Astrocyte (in vitro differentiated cells and primary cell): ENCODE data around the gene NCAM1. TPM values are rescaled to one million over a fixed set of nuclear protein-coding genes. Genes with fewer than 3 reads are reported as not detected.

Experiments
- DNase-seq: peaks from one replicate; pipeline ENCODE4 v3.0.0-alpha.2; 2010; ENCODE audit warnings: low read depth
- FAIRE-seq: peaks from 2 replicates; lab custom pipeline; 2011; peaks lifted over from hg19 to GRCh38; lab: Jason Lieb, UNC
- H2AFZ ChIP-seq: 2 replicates; pipeline ENCODE4 v1.6.0; 2012; ENCODE audit warnings: low read depth, low read length, inconsistent platforms
- H3K27ac ChIP-seq: 2 replicates; pipeline ENCODE4 v1.5.1; 2011; ENCODE audit warnings: low read depth, low read length, inconsistent platforms
- H3K27me3 ChIP-seq: 2 replicates; pipeline ENCODE4 v1.6.0; 2011; ENCODE audit warnings: low read length, inconsistent platforms; ENCODE audit not compliant: insufficient read depth
- H3K36me3 ChIP-seq: 2 replicates; pipeline ENCODE4 v1.5.1; 2011; ENCODE audit warnings: low read length, inconsistent platforms; ENCODE audit not compliant: insufficient read depth
- H3K4me1 ChIP-seq: 2 replicates; pipeline ENCODE4 v1.5.1; 2011; ENCODE audit warnings: low read length, inconsistent platforms; ENCODE audit not compliant: insufficient read depth
- H3K4me2 ChIP-seq: 2 replicates; pipeline ENCODE4 v1.6.0; 2012; ENCODE audit warnings: low read length, inconsistent platforms
- H3K4me3 ChIP-seq: 2 replicates; pipeline ENCODE4 v1.5.1; 2011; ENCODE audit warnings: low read depth, mild to moderate bottlenecking, low read length, inconsistent platforms; ENCODE audit not compliant: insufficient read depth
- H3K79me2 ChIP-seq: 2 replicates; pipeline ENCODE4 v1.6.0; 2012; ENCODE audit warnings: mild to moderate bottlenecking, low read length, inconsistent platforms; ENCODE audit not compliant: insufficient read depth
- H3K9ac ChIP-seq: 2 replicates; pipeline ENCODE4 v1.6.0; 2012; ENCODE audit warnings: mild to moderate bottlenecking, low read length, inconsistent platforms
- H3K9me3 ChIP-seq: 2 replicates; pipeline ENCODE4 v1.5.1; 2012; ENCODE audit warnings: low read depth, mild to moderate bottlenecking, low read length, inconsistent platforms; ENCODE audit not compliant: insufficient read depth
- H4K20me1 ChIP-seq: 2 replicates; pipeline ENCODE4 v1.6.0; 2012; ENCODE audit warnings: low read length, inconsistent platforms; ENCODE audit not compliant: insufficient read depth
- H3K27ac Mint-ChIP-seq: one replicate; pipeline ENCODE4 v1.8.0; 2021; ENCODE audit warnings: mild to moderate bottlenecking, mixed read lengths; ENCODE audit not compliant: unreplicated experiment
- H3K27me3 Mint-ChIP-seq: one replicate; pipeline ENCODE4 v1.8.0; 2021; ENCODE audit warnings: low read depth, mixed read lengths; ENCODE audit not compliant: unreplicated experiment
- H3K36me3 Mint-ChIP-seq: one replicate; pipeline ENCODE4 v1.8.0; 2021; ENCODE audit warnings: low read depth, mixed read lengths; ENCODE audit not compliant: unreplicated experiment
- H3K4me1 Mint-ChIP-seq: one replicate; pipeline ENCODE4 v1.8.0; 2021; ENCODE audit warnings: low read depth, mixed read lengths; ENCODE audit not compliant: unreplicated experiment
- H3K4me3 Mint-ChIP-seq: one replicate; pipeline ENCODE4 v1.8.0; 2021; ENCODE audit warnings: mild to moderate bottlenecking, moderate library complexity, mixed read lengths; ENCODE audit not compliant: unreplicated experiment
- H3K9me3 Mint-ChIP-seq: one replicate; pipeline ENCODE4 v1.8.0; 2021; ENCODE audit warnings: mild to moderate bottlenecking, mixed read lengths; ENCODE audit not compliant: unreplicated experiment
- EZH2 ChIP-seq: IDR thresholded peaks from 2 replicates; pipeline ENCODE4 v1.6.1; 2012; ENCODE audit warnings: mild to moderate bottlenecking, low read length, inconsistent platforms; ENCODE audit not compliant: insufficient read depth
- total RNA-seq: library from RNA; stranded (reverse); gene quantifications from 2 replicates; pipeline ENCODE4 v1.2.1, GENCODE V29; 2021
- TF ChIP-seq, protein P1 (sequence below): IDR thresholded peaks from 2 replicates; pipeline ENCODE4 v1.5.1; 2011; ENCODE audit warnings: low read depth, mild to moderate bottlenecking, inconsistent platforms, low read length, moderate library complexity; ENCODE audit not compliant: insufficient read depth

The NCAM1 gene
- total RNA-seq, 1 donor from 2014 or later, result 17.4 TPM

DNA sequence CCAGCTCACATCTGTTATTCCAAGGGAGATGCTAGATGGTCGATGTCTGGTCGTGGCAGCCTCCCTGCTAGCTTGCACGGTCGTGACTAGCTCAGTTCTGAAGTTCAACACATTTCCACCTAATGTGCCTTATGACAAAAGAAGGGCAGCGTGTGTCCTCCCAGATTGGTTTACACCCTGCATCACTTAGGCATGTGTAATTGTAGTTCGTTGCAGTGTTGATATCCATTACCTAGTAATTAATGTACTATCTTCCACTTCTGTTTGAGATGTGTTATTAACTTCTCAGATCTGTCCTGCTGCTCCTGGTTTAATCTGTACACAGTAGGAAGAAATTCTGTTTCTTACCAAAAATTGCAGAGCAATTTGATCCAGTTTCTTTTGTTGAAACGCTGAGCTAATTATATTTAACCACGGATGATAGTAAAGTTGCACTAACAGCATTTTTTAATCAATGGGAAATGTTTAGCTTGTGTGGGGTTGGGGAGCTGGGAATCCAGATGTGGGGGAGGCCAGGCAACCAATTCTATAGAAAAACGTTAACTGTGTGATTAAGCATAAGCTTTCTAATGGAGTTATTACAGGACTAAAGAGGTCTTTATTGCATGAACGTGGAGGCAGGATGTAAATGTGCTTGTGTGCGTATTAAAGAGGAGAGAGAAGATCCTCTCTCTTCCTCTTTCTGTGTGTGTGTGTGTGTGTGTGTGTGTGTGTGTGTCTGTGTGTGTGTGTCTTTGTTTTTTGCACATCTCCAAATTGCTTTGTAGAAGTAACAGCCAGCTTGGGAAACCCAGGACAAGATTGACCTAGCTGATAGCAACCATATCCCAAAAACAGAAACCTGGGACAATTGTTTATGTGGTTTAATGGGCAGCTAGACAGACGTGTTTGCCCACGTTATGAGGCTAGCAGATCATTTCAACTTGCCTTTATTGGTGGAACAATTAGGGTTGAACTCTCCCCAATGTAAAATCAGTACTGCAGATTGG lies 207.4 kb downstream of the NCAM1 start:
- Histone ChIP-seq H3K4me1 (no peaks in the 10 kb centered on the region), H4K20me1 (no peaks in the 10 kb centered on the region), H3K36me3 (no peaks in the 10 kb centered on the region), H3K27ac (no peak overlapping the region), H3K27me3 (peaks cover 8% of the 10 kb centered on the region), H3K4me3 (no peak overlapping the region), H3K9me3 (peaks cover 3% of the 10 kb centered on the region), H3K79me2 (no peaks in the 10 kb centered on the region), H3K9ac (no peak overlapping the region), H3K4me2 (no peak overlapping the region), H2AFZ (no peak overlapping the region)
- peaks cover 13% of the 10 kb centered on the region for H3K27me3 Mint-ChIP-seq
- TF ChIP-seq, protein P1, sequence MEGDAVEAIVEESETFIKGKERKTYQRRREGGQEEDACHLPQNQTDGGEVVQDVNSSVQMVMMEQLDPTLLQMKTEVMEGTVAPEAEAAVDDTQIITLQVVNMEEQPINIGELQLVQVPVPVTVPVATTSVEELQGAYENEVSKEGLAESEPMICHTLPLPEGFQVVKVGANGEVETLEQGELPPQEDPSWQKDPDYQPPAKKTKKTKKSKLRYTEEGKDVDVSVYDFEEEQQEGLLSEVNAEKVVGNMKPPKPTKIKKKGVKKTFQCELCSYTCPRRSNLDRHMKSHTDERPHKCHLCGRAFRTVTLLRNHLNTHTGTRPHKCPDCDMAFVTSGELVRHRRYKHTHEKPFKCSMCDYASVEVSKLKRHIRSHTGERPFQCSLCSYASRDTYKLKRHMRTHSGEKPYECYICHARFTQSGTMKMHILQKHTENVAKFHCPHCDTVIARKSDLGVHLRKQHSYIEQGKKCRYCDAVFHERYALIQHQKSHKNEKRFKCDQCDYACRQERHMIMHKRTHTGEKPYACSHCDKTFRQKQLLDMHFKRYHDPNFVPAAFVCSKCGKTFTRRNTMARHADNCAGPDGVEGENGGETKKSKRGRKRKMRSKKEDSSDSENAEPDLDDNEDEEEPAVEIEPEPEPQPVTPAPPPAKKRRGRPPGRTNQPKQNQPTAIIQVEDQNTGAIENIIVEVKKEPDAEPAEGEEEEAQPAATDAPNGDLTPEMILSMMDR, result no peak
- TF ChIP-seq EZH2, result no peak
- no peaks in the 10 kb centered on the region for H3K4me1 Mint-ChIP-seq
- H3K9me3 Mint-ChIP-seq, result no peaks in the 10 kb centered on the region
- H3K4me3 Mint-ChIP-seq, result no peak overlapping the region
- no peaks in the 10 kb centered on the region for H3K36me3 Mint-ChIP-seq
- no peak overlapping the region for H3K27ac Mint-ChIP-seq
- DNase-seq (no peak), FAIRE-seq (no peak)

DNA sequence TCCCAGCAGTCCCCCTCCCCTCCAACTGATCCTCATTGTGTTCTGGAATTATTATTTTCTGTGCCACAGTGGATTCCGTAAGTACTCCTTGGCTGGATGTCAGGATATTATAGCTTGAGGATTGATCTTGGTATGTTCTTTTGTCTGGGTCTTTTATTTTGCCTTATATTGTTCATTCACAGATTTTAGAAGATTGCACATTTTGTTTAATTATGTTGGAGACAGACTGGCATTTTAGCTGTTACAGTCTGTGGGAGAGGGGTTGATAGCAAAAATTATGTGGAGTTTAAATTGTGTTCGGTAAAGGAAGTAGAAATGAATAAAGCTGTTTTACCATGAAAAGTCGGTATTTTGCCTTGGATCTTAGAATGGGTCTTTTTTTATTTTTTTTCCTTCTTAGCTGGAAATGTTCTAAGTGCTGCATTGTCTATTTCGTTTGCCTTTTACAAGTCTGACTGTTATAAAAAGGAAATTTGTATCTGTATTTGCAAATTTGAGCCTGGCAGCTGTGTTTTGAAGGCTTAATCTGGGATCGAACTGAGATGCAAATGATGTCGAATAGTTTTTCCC lies 211.2 kb downstream of the NCAM1 start:
- Histone ChIP-seq H3K27me3 (peaks cover 10% of the 10 kb centered on the region), H3K36me3 (no peaks in the 10 kb centered on the region), H2AFZ (no peak overlapping the region), H3K79me2 (no peaks in the 10 kb centered on the region), H3K9me3 (no peaks in the 10 kb centered on the region), H3K4me3 (no peak overlapping the region), H4K20me1 (no peaks in the 10 kb centered on the region), H3K4me1 (peaks cover 15% of the 10 kb centered on the region), H3K4me2 (no peak overlapping the region), H3K9ac (no peak overlapping the region), H3K27ac (no peak overlapping the region)
- no peak overlapping the region for H3K27ac Mint-ChIP-seq
- TF ChIP-seq EZH2, result no peak
- TF ChIP-seq, protein P1, result no peak
- H3K4me1 Mint-ChIP-seq, result peaks cover 19% of the 10 kb centered on the region
- H3K4me3 Mint-ChIP-seq, result no peak overlapping the region
- DNase-seq (no peak), FAIRE-seq (no peak)
- H3K36me3 Mint-ChIP-seq, result no peaks in the 10 kb centered on the region
- no peaks in the 10 kb centered on the region for H3K9me3 Mint-ChIP-seq
- H3K27me3 Mint-ChIP-seq, result peaks cover 3% of the 10 kb centered on the region
